Measurements from ENCODE around the gene AFTPH.
"Not testable (repeated sequence)": the region's sequence is repeated elsewhere in the genome, so short reads cannot be mapped to it uniquely, and the experiment has no call there.

Gene AFTPH

DNA sequence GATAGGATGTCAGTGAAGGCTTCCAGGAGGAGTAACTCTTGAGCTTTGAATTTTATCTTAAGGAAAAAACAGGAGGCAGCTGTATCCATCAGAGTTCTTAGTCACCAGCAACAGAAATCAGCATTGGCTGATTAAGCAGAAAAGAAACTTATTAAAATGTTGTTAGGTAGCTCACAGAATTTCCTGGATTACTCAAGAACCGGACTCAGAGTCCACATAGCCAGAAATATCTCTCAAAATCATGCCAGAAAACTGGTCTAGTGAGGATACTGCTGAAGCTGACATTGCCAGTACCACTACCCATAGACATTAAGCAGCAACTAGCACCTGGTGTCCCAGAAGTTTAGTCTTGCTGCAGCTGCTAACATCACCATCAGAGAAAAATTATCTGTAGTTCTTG, 10.1 kb upstream of the AFTPH start:
- H3K9me3 ChIP-seq (ENCODE audit: control insufficient read depth, insufficient read depth, low read length): no peaks in the 10 kb centered on the region
- no peaks in the 10 kb centered on the region for H3K4me1 ChIP-seq (ENCODE audit: insufficient read depth, low read length)
- no peaks in the 10 kb centered on the region for H3K36me3 ChIP-seq (ENCODE audit: insufficient read depth, low read length)
- H3K9ac ChIP-seq (ENCODE audit: low read depth, low read length): no peak overlapping the region

DNA sequence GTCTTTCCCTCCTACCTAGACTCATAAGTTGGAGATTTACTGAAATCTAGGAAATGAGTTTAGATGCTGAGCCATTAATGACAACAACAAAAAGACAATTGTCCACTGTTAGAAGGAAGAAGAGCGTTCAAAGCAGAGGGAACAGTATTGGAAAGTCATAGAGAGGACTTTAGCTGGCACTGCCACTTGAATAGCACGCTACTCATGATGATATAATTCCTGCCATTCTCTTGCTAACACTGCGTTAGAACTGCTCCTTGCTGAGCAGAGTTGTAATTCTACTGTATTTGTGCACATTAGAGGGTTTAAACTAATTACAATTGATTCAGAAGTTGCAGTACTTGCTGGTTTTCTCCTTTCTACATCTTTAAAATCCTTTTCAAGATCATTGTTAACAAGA, 9.0 kb upstream of the AFTPH start:
- no peaks in the 10 kb centered on the region for H3K4me1 ChIP-seq (ENCODE audit: insufficient read depth, low read length)
- H3K36me3 ChIP-seq (ENCODE audit: insufficient read depth, low read length): no peaks in the 10 kb centered on the region
- H3K9me3 ChIP-seq (ENCODE audit: control insufficient read depth, insufficient read depth, low read length): no peaks in the 10 kb centered on the region
- no peak overlapping the region for H3K9ac ChIP-seq (ENCODE audit: low read depth, low read length)

DNA sequence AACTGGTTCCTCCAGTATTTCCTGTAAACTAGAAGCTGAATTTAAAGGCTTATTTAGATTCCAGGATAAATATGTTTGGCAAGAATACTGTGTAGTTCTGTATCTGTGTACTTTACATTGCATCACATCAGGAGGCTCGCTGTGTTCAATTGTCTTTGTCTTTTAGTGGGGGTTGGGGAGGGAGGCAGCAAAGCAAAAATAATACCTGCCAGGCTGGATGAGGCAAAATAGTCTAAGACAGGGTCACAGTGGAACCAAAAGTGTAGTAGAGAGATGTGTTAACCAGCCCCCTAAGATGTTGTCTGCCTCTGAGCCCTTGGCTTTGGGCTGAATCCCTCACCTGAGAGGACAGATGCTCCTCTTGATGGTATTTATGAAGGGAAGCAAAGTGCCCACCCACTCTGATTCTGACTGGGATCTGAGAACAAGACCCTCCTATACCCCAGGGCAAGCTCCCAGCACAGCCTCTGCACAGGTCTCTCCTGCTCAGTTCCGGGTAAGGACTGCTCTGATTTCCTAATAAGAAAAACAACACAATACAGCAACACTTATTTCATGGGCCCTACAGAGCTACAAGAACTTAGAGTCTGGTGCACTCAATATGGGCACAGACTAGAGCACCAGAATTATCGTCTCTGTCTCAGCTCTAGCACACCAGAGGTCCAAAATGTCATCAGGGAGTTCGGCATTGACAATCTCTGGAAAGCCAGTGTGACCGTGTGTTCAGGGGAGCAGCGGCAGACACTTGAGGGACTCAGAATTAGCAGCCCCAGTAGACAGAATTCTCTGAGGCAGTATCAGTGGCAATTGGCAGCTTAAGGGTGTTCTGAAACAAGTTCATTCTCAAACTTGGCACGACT, 7.2 kb upstream of the AFTPH start:
- H3K9me3 ChIP-seq (ENCODE audit: control insufficient read depth, insufficient read depth, low read length): no peaks in the 10 kb centered on the region
- no peak overlapping the region for H3K9ac ChIP-seq (ENCODE audit: low read depth, low read length)
- no peaks in the 10 kb centered on the region for H3K4me1 ChIP-seq (ENCODE audit: insufficient read depth, low read length)
- no peaks in the 10 kb centered on the region for H3K36me3 ChIP-seq (ENCODE audit: insufficient read depth, low read length)

DNA sequence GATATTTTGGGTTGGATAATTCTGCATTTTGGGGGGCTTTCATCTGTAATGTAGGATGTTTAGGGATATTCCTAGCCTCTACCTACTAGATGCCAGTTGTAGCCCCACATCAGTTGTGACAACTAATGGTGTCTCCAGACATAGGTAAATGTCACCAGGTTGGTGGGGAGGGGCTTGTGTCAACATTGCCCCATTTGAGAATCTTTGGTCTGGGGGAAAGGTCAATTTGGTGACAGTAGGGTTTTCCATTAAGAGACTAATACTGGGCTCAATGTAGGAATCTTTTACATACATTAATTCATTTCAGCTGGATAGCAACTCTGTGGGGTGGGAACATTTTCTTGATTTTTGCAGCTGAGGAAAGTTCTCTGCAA, 6.6 kb upstream of the AFTPH start:
- no peaks in the 10 kb centered on the region for H3K4me1 ChIP-seq (ENCODE audit: insufficient read depth, low read length)
- H3K9me3 ChIP-seq (ENCODE audit: control insufficient read depth, insufficient read depth, low read length): no peaks in the 10 kb centered on the region
- H3K36me3 ChIP-seq (ENCODE audit: insufficient read depth, low read length): no peaks in the 10 kb centered on the region
- H3K9ac ChIP-seq (ENCODE audit: low read depth, low read length): no peak overlapping the region

DNA sequence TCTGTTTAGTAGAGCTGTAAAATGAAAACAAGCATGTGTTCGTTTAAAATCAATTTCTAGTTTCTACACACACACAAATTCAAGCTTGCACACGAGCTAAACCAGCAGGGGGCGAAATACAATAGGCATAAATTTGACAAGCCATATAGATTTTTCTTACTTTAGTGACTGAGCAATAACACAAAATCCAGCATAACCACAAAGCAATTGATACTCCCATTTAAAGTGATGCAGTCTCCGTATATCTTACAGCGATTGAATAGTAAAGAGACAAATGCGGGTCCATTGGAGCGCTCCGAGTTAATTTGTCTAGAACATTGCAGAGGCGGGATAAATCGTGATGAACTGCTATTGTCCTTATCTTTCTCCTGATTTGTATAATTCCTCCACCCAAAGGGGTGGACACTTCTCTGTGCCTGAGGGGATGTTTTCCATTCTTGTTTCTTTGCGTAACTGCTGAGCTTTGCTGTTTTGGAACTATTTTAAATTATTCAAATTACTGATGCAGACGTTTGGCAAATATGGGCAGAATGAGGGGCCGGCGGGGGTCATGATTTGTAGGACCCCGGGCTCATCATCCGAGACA, 1.2 kb upstream of the AFTPH start:
- no peaks in the 10 kb centered on the region for H3K9me3 ChIP-seq (ENCODE audit: control insufficient read depth, insufficient read depth, low read length)
- H3K9ac ChIP-seq (ENCODE audit: low read depth, low read length): peak overlapping the region; percentile 87
- no peaks in the 10 kb centered on the region; the same call in 1 of the 2 replicates for H3K4me1 ChIP-seq (ENCODE audit: insufficient read depth, low read length)
- no peaks in the 10 kb centered on the region for H3K36me3 ChIP-seq (ENCODE audit: insufficient read depth, low read length)

DNA sequence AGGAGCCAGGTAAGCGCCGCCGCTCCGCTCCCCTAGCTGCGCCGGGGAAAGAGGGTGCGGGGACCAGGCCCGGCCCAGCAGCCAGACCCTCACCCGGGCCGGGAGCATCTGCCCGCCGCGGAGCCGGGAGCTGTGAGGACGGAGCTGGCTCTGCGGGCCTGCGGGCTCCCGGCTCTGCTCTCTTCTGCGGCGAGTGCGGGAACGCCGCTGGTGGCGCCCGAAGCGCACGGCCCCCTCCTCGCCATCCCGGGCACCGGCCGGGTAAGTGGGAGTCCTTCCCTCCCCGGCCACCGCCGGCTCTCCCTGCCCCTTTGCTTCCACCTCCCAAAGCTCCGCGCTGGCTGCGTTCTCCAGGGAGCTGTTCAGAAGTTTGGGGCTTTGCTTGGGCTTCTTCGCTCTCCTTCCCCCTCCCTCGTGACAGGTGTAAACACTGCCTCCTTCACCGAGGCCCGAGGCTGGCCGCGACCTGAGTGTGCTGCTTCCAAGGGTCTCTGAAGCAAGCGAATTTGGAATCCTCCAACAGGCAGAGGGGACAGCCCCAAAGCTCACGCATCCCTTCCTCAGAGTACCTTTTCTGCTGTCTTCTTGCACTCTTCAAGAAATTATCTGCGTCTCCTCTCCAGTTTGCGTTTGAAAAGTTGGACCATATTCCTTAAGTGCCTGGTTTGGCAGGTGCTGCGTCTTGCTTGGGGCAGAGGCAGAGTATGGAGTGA, 632 bp downstream of the AFTPH start:
- Histone ChIP-seq H3K4me1 (ENCODE audit: insufficient read depth, low read length) (no peaks in the 10 kb centered on the region; the same call in 1 of the 2 replicates), H3K9ac (ENCODE audit: low read depth, low read length) (peak overlapping the region; percentile 63), H3K9me3 (ENCODE audit: control insufficient read depth, insufficient read depth, low read length) (no peaks in the 10 kb centered on the region), H3K36me3 (ENCODE audit: insufficient read depth, low read length) (no peaks in the 10 kb centered on the region)

DNA sequence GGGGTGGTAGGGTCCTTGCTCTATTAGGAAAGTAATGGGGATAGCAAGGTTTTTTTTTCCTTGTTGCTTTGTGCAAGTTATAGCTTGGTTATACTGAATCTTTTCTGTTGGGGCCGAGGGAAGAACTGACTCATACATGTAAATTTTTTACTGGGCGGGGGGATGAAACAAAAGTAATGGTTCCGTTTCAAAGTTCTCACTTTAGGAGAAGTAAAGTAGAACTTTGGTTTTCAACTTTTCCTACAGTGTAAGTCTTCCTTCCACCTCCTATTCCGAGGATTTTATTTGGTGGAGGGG, 1.1 kb downstream of the AFTPH start:
- Histone ChIP-seq H3K9me3 (ENCODE audit: control insufficient read depth, insufficient read depth, low read length) (no peaks in the 10 kb centered on the region), H3K36me3 (ENCODE audit: insufficient read depth, low read length) (no peaks in the 10 kb centered on the region), H3K4me1 (ENCODE audit: insufficient read depth, low read length) (no peaks in the 10 kb centered on the region; the same call in 1 of the 2 replicates), H3K9ac (ENCODE audit: low read depth, low read length) (peak overlapping the region; percentile 63)

DNA sequence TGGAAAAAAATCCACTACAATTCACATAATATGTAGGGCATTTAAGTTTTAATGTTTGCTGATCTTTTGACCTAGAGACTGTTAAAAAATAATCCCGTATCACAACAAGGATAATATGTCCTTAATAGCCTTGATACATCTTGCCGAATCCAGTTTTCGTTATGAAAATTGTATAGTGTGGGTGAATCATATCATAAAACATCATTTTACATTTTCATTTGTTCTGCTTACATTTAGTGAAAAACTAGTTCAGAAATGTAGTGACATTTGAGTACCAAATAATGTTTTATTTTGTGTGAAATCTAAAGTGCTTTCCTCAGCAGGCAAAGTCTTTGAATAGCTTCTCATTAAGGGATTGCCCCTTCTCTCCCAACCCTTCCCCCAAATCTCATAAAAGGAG, 1.9 kb downstream of the AFTPH start:
- Histone ChIP-seq H3K9me3 (ENCODE audit: control insufficient read depth, insufficient read depth, low read length) (no peaks in the 10 kb centered on the region), H3K9ac (ENCODE audit: low read depth, low read length) (peak overlapping the region; percentile 63; the same call in 1 of the 2 replicates), H3K4me1 (ENCODE audit: insufficient read depth, low read length) (no peaks in the 10 kb centered on the region; the same call in 1 of the 2 replicates), H3K36me3 (ENCODE audit: insufficient read depth, low read length) (no peaks in the 10 kb centered on the region)

DNA sequence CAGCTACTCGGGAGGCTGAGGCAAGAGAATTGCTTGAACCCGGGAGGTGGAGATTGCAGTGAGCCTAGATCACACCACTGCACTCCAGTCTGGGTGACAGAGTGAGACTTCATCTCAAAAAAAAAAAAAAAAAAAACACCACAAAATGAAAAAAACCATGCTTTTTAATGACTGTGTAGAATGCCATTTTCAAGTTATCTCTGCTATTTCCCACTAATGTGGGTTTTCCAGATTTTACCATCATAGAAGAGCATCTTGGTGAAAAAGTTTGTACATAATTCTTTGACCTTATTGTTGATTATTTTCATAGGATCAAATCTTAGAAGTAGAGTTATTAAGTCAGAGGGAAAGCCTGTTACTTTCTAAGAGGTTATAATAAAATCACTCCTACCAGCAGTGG, 6.8 kb downstream of the AFTPH start:
- not testable (repeated sequence) for H3K9me3 ChIP-seq (ENCODE audit: control insufficient read depth, insufficient read depth, low read length); H3K9ac ChIP-seq (ENCODE audit: low read depth, low read length); H3K36me3 ChIP-seq (ENCODE audit: insufficient read depth, low read length); H3K4me1 ChIP-seq (ENCODE audit: insufficient read depth, low read length)

DNA sequence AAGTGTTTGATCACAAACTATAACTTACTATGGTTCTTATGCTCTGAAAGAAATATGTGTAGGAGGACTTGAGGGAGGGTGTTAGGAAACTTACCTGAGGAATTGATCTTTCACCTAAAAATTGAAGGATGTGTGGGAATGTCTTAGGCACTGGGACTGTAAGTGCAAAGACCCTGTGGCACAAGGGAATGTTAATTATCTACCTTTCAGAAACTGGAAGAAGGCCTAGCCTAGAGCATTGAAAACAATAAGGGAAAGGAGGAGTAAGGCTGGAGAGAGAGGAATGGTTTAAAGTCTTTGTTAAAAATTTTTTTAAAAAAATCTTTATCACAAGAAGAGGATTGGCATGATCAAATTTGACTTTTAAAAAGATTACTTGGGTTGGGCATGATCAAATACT, 7.9 kb downstream of the AFTPH start:
- no peaks in the 10 kb centered on the region for H3K9me3 ChIP-seq (ENCODE audit: control insufficient read depth, insufficient read depth, low read length)
- no peaks in the 10 kb centered on the region for H3K36me3 ChIP-seq (ENCODE audit: insufficient read depth, low read length)
- no peak overlapping the region for H3K9ac ChIP-seq (ENCODE audit: low read depth, low read length)
- no peaks in the 10 kb centered on the region for H3K4me1 ChIP-seq (ENCODE audit: insufficient read depth, low read length)

DNA sequence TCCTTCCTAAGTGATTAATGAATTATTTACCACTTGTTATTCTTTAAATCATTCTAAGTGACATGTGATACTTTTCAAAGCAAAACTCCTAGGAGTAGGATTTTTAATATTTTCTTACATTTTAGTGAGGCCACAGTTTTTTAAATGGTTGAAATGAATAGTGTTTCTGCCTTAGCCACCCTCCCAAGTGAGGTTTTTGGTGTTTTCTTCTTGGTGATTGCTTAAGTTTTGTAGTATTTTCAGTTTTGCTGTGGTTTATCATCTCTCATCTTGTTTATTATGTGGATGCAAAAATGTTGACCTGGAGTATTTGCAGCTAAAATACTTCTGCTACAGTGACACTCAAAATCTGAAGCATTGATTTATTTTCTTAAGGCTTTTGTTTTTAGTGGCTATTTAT, 9.8 kb downstream of the AFTPH start:
- Histone ChIP-seq H3K9ac (ENCODE audit: low read depth, low read length) (no peak overlapping the region), H3K4me1 (ENCODE audit: insufficient read depth, low read length) (peaks cover 10% of the 10 kb centered on the region), H3K9me3 (ENCODE audit: control insufficient read depth, insufficient read depth, low read length) (no peaks in the 10 kb centered on the region), H3K36me3 (ENCODE audit: insufficient read depth, low read length) (no peaks in the 10 kb centered on the region)

DNA sequence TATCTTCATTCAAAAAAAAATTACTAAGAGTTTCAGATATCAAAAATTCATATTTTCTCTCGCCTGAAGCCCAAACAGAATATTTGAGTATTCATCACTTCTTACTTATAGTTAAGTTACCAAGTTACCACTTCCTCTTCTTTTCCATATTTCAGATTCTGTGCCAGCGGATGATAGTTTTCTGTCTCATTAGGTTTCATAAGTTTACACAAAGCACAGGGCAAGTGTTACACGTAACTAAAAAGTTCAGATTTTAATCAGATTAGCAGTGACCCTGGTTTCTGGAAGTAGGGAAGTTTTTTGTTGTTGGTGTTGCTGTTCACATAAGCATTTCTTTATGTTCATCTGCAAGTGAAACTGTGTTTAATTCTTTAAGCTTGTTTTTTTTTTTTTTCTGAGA, 10.2 kb downstream of the AFTPH start:
- Histone ChIP-seq H3K9me3 (ENCODE audit: control insufficient read depth, insufficient read depth, low read length) (no peaks in the 10 kb centered on the region), H3K36me3 (ENCODE audit: insufficient read depth, low read length) (no peaks in the 10 kb centered on the region), H3K9ac (ENCODE audit: low read depth, low read length) (no peak overlapping the region), H3K4me1 (ENCODE audit: insufficient read depth, low read length) (peaks cover 14% of the 10 kb centered on the region)

DNA sequence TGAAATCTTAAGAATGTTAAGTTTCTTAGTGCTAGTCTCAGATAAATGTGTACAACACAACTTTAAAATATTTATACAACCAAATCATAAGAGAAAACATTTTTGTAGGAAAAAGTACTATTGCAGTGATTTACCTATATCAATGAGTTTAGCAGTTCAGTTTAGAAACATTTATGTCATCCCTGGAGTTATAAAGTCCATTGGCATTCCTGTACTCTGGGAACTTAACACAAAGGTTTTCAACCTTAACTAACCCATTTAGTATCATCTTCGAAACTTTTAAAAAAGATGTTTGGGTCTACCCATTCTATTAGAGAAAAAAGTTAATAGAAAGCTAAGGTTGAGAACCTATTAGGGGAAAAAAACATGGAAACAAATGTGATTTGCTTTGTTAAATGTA, 10.9 kb downstream of the AFTPH start:
- Histone ChIP-seq H3K36me3 (ENCODE audit: insufficient read depth, low read length) (no peaks in the 10 kb centered on the region), H3K9me3 (ENCODE audit: control insufficient read depth, insufficient read depth, low read length) (no peaks in the 10 kb centered on the region), H3K9ac (ENCODE audit: low read depth, low read length) (no peak overlapping the region), H3K4me1 (ENCODE audit: insufficient read depth, low read length) (peaks cover 18% of the 10 kb centered on the region)

DNA sequence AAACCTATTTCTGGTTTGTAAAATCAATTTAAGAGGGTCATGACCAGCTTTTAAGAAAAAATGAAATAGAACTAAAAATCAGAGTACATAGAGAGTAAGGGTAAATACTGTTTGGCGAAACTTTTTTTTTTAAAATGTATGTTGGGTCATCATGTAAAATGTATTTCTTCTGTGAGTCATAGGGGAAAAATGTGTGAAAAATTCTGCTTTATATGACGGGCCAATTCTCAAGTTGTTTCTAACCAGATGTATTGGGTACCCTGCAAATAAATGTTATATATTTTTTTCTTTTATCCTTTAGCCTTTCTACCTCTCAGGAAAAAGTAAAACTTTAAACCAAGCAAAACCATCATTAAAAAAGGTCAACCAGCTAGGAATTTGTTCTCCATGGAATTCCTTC, 13.9 kb downstream of the AFTPH start:
- peaks cover 18% of the 10 kb centered on the region for H3K4me1 ChIP-seq (ENCODE audit: insufficient read depth, low read length)
- no peaks in the 10 kb centered on the region for H3K9me3 ChIP-seq (ENCODE audit: control insufficient read depth, insufficient read depth, low read length)
- H3K9ac ChIP-seq (ENCODE audit: low read depth, low read length): no peak overlapping the region
- no peaks in the 10 kb centered on the region for H3K36me3 ChIP-seq (ENCODE audit: insufficient read depth, low read length)
